Ishikawa (cell line): ENCODE data around the gene DGKQ.
A peak's percentile ranks its signal among the peaks of the same experiment; 100 is the strongest.

ENCODE experiments used
- CEBPB ChIP-seq: IDR thresholded peaks from 2 replicates; pipeline ENCODE4 v1.6.1; 2012
- CREB1 ChIP-seq: IDR thresholded peaks from 2 replicates; pipeline ENCODE4 v1.6.1; 2012; ENCODE audit warnings: low read depth
- EGR1 ChIP-seq: IDR thresholded peaks from 2 replicates; pipeline ENCODE4 v1.6.1; 2012
- EP300 ChIP-seq: IDR thresholded peaks from 2 replicates; pipeline ENCODE4 v1.6.1; 2012; ENCODE audit warnings: borderline replicate concordance
- FOXM1 ChIP-seq: IDR thresholded peaks from 2 replicates; pipeline ENCODE4 v1.6.1; 2012; ENCODE audit warnings: low read depth, borderline replicate concordance
- MAX ChIP-seq: IDR thresholded peaks from 2 replicates; pipeline ENCODE4 v1.6.1; 2012
- NFIC ChIP-seq: IDR thresholded peaks from 2 replicates; pipeline ENCODE4 v1.6.1; 2012
- RAD21 ChIP-seq: IDR thresholded peaks from 2 replicates; pipeline ENCODE4 v1.6.1; 2012; ENCODE audit warnings: low read depth
- REST ChIP-seq: IDR thresholded peaks from 2 replicates; pipeline ENCODE4 v1.6.1; 2012; ENCODE audit warnings: low read depth, mild to moderate bottlenecking
- TAF1 ChIP-seq: IDR thresholded peaks from 2 replicates; pipeline ENCODE4 v1.6.1; 2012; ENCODE audit warnings: low read depth, mild to moderate bottlenecking
- TCF12 ChIP-seq: IDR thresholded peaks from 2 replicates; pipeline ENCODE4 v1.6.1; 2012; ENCODE audit warnings: low read depth
- TEAD4 ChIP-seq: IDR thresholded peaks from 2 replicates; pipeline ENCODE4 v1.6.1; 2012
- USF1 ChIP-seq: IDR thresholded peaks from 2 replicates; pipeline ENCODE4 v1.6.1; 2012
- YY1 ChIP-seq: IDR thresholded peaks from 2 replicates; pipeline ENCODE4 v1.6.1; 2012; ENCODE audit warnings: low read depth
- ZBTB7A ChIP-seq: IDR thresholded peaks from 2 replicates; pipeline ENCODE4 v1.6.1; 2012; ENCODE audit warnings: low read depth

The DGKQ gene

GRCh38 chr4:986428-986878 is 13.1 kb upstream of the DGKQ start:
- no peak for TF ChIP-seq NFIC
- TF ChIP-seq EGR1: no peak
- no peak for TF ChIP-seq FOXM1
- no peak for TF ChIP-seq RAD21
- no peak for TF ChIP-seq MAX
- TF ChIP-seq TCF12: no peak
- no peak for TF ChIP-seq EP300
- TF ChIP-seq CREB1: no peak
- no peak for TF ChIP-seq YY1
- no peak for TF ChIP-seq TAF1
- TF ChIP-seq REST: no peak
- TF ChIP-seq USF1: no peak
- no peak for TF ChIP-seq ZBTB7A
- TF ChIP-seq TEAD4: no peak
- TF ChIP-seq CEBPB: no peak

- no peak for TF ChIP-seq USF1
- TF ChIP-seq YY1: peak; percentile 49; the same call in 1 of the 2 replicates
- TF ChIP-seq MAX: 0 out of 2 replicates have a peak, but pooled peaks have one; percentile 26
- TF ChIP-seq TAF1: peak; percentile 28; the same call in 1 of the 2 replicates
Measured at GRCh38 chr4:985123-985830, 11.9 kb upstream of the DGKQ start.

GRCh38 chr4:984336-985054 is 11.1 kb upstream of the DGKQ start:
- TF ChIP-seq EP300 (no peak), TCF12 (no peak), FOXM1 (no peak)

- TF ChIP-seq NFIC (no peak), EGR1 (no peak), ZBTB7A (no peak), TEAD4 (no peak), REST (no peak), CEBPB (no peak), YY1 (no peak), EP300 (no peak), RAD21 (no peak), USF1 (no peak), TAF1 (no peak)
Measured at GRCh38 chr4:982814-983213, 9.4 kb upstream of the DGKQ start.

- TF ChIP-seq CEBPB: no peak
Measured at GRCh38 chr4:982291-982690, 8.9 kb upstream of the DGKQ start.

- no peak for TF ChIP-seq EGR1
Measured at GRCh38 chr4:978957-979701, 5.8 kb upstream of the DGKQ start.
